H9 (cell line): ENCODE data around the gene CAMTA1. TPM values are rescaled to one million over a fixed set of nuclear protein-coding genes. Genes with fewer than 3 reads are reported as not detected.

Source experiments
- DNase-seq: peaks from one replicate; pipeline ENCODE4 v3.0.0-alpha.2; 2017
- H2AFZ ChIP-seq: one replicate; pipeline ENCODE4 v1.6.1; 2013; ENCODE audit warnings: mild to moderate bottlenecking, low read length, control low read depth, moderate library complexity
- H2AK5ac ChIP-seq: 2 replicates; pipeline ENCODE4 v1.6.1; 2013; ENCODE audit warnings: low read length, control low read depth, mixed read lengths; ENCODE audit not compliant: insufficient read length
- H2BK120ac ChIP-seq: one replicate; pipeline ENCODE4 v1.6.1; 2013; ENCODE audit warnings: low read depth, mild to moderate bottlenecking, low read length, control low read depth, inconsistent platforms; ENCODE audit not compliant: poor library complexity, severe bottlenecking
- H2BK12ac ChIP-seq: 2 replicates; pipeline ENCODE4 v1.6.1; 2013; ENCODE audit warnings: low read length, control low read depth, mixed read lengths, low read depth; ENCODE audit not compliant: insufficient read length
- H2BK15ac ChIP-seq: 2 replicates; pipeline ENCODE4 v1.6.1; 2013; ENCODE audit warnings: low read depth, low read length, control low read depth
- H2BK20ac ChIP-seq: one replicate; pipeline ENCODE4 v1.6.1; 2013; ENCODE audit warnings: low read depth, mild to moderate bottlenecking, low read length, control low read depth, inconsistent platforms; ENCODE audit not compliant: poor library complexity, severe bottlenecking
- H2BK5ac ChIP-seq: 2 replicates; pipeline ENCODE4 v1.6.1; 2013; ENCODE audit warnings: low read length, control low read depth, mixed read lengths; ENCODE audit not compliant: insufficient read length
- H3K14ac ChIP-seq: 2 replicates; pipeline ENCODE4 v1.6.1; 2013; ENCODE audit warnings: low read length, control low read depth; ENCODE audit not compliant: insufficient read depth
- H3K18ac ChIP-seq: 2 replicates; pipeline ENCODE4 v1.6.1; 2013; ENCODE audit warnings: low read depth, mild to moderate bottlenecking, mixed read lengths, low read length, control low read depth; ENCODE audit not compliant: insufficient read length
- H3K23ac ChIP-seq: 2 replicates; pipeline ENCODE4 v1.6.1; 2013; ENCODE audit warnings: low read length, control low read depth, mixed read lengths, low read depth; ENCODE audit not compliant: insufficient read length
- H3K23me2 ChIP-seq: 2 replicates; pipeline ENCODE4 v1.6.1; 2013; ENCODE audit warnings: low read depth, mild to moderate bottlenecking, mixed read lengths, low read length, control low read depth; ENCODE audit not compliant: insufficient read length, poor library complexity, severe bottlenecking
- H3K27ac ChIP-seq: 2 replicates; pipeline ENCODE4 v1.5.1; 2013; ENCODE audit warnings: low read length, control low read depth, mixed read lengths, low read depth; ENCODE audit not compliant: insufficient read length
- H3K27me3 ChIP-seq: 2 replicates; pipeline ENCODE4 v1.6.1; 2013; ENCODE audit warnings: low read length, control low read depth, inconsistent platforms; ENCODE audit not compliant: insufficient read depth
- H3K4ac ChIP-seq: 2 replicates; pipeline ENCODE4 v1.6.1; 2013; ENCODE audit warnings: low read depth, mild to moderate bottlenecking, control low read depth, inconsistent platforms, low read length, moderate library complexity
- H3K4me1 ChIP-seq: 2 replicates; pipeline ENCODE4 v1.6.1; 2013; ENCODE audit warnings: low read length, control low read depth, inconsistent platforms; ENCODE audit not compliant: insufficient read depth
- H3K4me2 ChIP-seq: 2 replicates; pipeline ENCODE4 v1.6.1; 2013; ENCODE audit warnings: low read length, control low read depth, mixed read lengths; ENCODE audit not compliant: insufficient read length, insufficient read depth
- H3K56ac ChIP-seq: 2 replicates; pipeline ENCODE4 v1.6.1; 2013; ENCODE audit warnings: low read depth, mild to moderate bottlenecking, mixed read lengths, low read length, control low read depth; ENCODE audit not compliant: insufficient read length
- H3K79me1 ChIP-seq: 2 replicates; pipeline ENCODE4 v1.6.1; 2013; ENCODE audit warnings: low read depth, mild to moderate bottlenecking, moderate library complexity, low read length, control low read depth, inconsistent platforms; ENCODE audit not compliant: insufficient read depth, poor library complexity, severe bottlenecking
- H3K79me2 ChIP-seq: 2 replicates; pipeline ENCODE4 v1.6.1; 2013; ENCODE audit warnings: low read length, control low read depth, inconsistent platforms; ENCODE audit not compliant: insufficient read depth
- H3K9ac ChIP-seq: 2 replicates; pipeline ENCODE4 v1.6.1; 2013; ENCODE audit warnings: low read length, control low read depth, mixed read lengths; ENCODE audit not compliant: insufficient read length; ENCODE audit errors: extremely low read depth
- H3K9me3 ChIP-seq: one replicate; pipeline ENCODE4 v1.6.1; 2013; ENCODE audit warnings: low read depth, low read length, inconsistent platforms; ENCODE audit not compliant: control insufficient read depth
- H3T11ph ChIP-seq: one replicate; pipeline ENCODE4 v1.6.1; 2013; ENCODE audit warnings: mild to moderate bottlenecking, low read length, control low read depth, inconsistent platforms
- H4K20me1 ChIP-seq: one replicate; pipeline ENCODE4 v1.6.1; 2013; ENCODE audit not compliant: control insufficient read depth, insufficient read length, insufficient read depth
- H4K5ac ChIP-seq: 2 replicates; pipeline ENCODE4 v1.6.1; 2013; ENCODE audit warnings: low read depth, mild to moderate bottlenecking, mixed read lengths, low read length, control low read depth; ENCODE audit not compliant: insufficient read length
- H4K8ac ChIP-seq: replicated peaks from 2 replicates; pipeline ENCODE4 v1.6.1; 2013; ENCODE audit warnings: low read length, control low read depth, mixed read lengths, low read depth; ENCODE audit not compliant: insufficient read length
- H4K91ac ChIP-seq: 2 replicates; pipeline ENCODE4 v1.6.1; 2013; ENCODE audit warnings: low read depth, mild to moderate bottlenecking, moderate library complexity, mixed read lengths, low read length, control low read depth; ENCODE audit not compliant: insufficient read length
- H3K27ac Mint-ChIP-seq, 3 experiments: 2 replicates in 2 of 3; 3 replicates in 1 of 3; pipeline ENCODE4 v1.8.0; 2020 to 2021; ENCODE audit warnings: mixed read lengths in 3 of 3, mild to moderate bottlenecking in 1 of 3, moderate library complexity in 1 of 3
- H3K27me3 Mint-ChIP-seq: 2 replicates; pipeline ENCODE4 v1.8.0; 2021; ENCODE audit warnings: low read depth, mild to moderate bottlenecking, moderate library complexity, mixed read lengths
- H3K36me3 Mint-ChIP-seq, 3 experiments: 2 replicates in 2 of 3; 3 replicates in 1 of 3; pipeline ENCODE4 v1.8.0; 2020 to 2021; ENCODE audit warnings: low read depth in 3 of 3, mixed read lengths in 3 of 3; ENCODE audit not compliant: insufficient read depth in 1 of 3
- H3K4me1 Mint-ChIP-seq, 2 experiments: 2 replicates each; pipeline ENCODE4 v1.8.0; 2020; ENCODE audit warnings: mixed read lengths in 2 of 2
- H3K4me3 Mint-ChIP-seq, 2 experiments: 2 replicates in 1 of 2; 3 replicates in 1 of 2; pipeline ENCODE4 v1.8.0; 2020 to 2021; ENCODE audit warnings: mild to moderate bottlenecking in 2 of 2, mixed read lengths in 2 of 2, moderate library complexity in 1 of 2
- H3K9me3 Mint-ChIP-seq, 2 experiments: 2 replicates in 1 of 2; 3 replicates in 1 of 2; pipeline ENCODE4 v1.8.0; 2020; ENCODE audit warnings: mild to moderate bottlenecking in 2 of 2, mixed read lengths in 2 of 2, moderate library complexity in 1 of 2
- WGBS: extraction: QIAGEN DNeasy Blood & Tissue Kit; methylation state at CpG from one replicate; pipeline ENCODE4 v1.1.7; 2013; ENCODE audit warnings: missing lambda C conversion rate, low lambda C conversion rate, mixed read lengths; ENCODE audit not compliant: insufficient read length; ENCODE audit errors: extremely low coverage; 5-methylcytosine and 5-hydroxymethylcytosine counted together
- total RNA-seq: library from RNA; stranded (reverse); gene quantifications from 2 replicates; pipeline ENCODE4 v1.2.1, GENCODE V29; 2021
- TF ChIP-seq, protein P1 (sequence below): fragments of 200-600 bp; sonication (generic); conservative IDR thresholded peaks from 3 replicates; pipeline ENCODE4 v1.8.0; 2021; ENCODE audit warnings: antibody characterized with exemption, mild to moderate bottlenecking

CAMTA1 gene
- total RNA-seq, 1 experiment from 2014 or later, result 115 TPM

DNA sequence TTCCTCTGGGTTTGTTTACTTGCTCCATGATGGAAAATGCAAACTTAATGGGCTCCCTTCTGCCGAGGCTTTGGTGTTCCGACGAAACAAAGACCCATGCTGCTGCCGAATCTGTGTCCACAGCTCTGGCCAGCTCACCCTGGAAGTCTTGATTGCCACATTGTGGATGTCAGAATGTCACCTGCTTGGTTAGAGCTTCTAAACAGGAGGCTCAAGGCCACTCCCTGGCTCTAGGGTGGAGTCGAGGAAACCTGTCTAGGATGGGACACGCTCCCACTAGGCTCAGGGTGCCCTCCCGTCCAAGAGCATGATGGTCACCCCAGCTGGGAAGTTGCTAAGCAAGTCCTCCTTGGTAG is 706.5 kb downstream of the CAMTA1 start:
- H3K4me3 Mint-ChIP-seq, result no peak overlapping the region
- Histone ChIP-seq H3K14ac (peak overlapping the region; percentile 4; the same call in 1 of the 2 replicates), H3K27ac (no peak overlapping the region), H2AK5ac (no peak overlapping the region), H3K27me3 (no peaks in the 10 kb centered on the region), H2BK5ac (no peak overlapping the region), H3K9me3 (no peaks in the 10 kb centered on the region), H2BK20ac (no peak overlapping the region), H3K4ac (no peak overlapping the region), H4K20me1 (no peaks in the 10 kb centered on the region), H3K9ac (no peak overlapping the region), H4K5ac (no peak overlapping the region), H3K4me2 (no peak overlapping the region), H3T11ph (no peak overlapping the region), H3K23ac (no peak overlapping the region), H3K23me2 (no peaks in the 10 kb centered on the region), H2BK12ac (no peak overlapping the region), H2AFZ (no peak overlapping the region), H3K56ac (no peak overlapping the region), H2BK120ac (no peak overlapping the region), H3K79me1 (no peaks in the 10 kb centered on the region), H2BK15ac (no peak overlapping the region), H3K4me1 (no peaks in the 10 kb centered on the region), H4K91ac (no peak overlapping the region), H3K18ac (no peak overlapping the region), H4K8ac (no peak overlapping the region), H3K79me2 (no peaks in the 10 kb centered on the region)
- H3K36me3 Mint-ChIP-seq, result no peaks in the 10 kb centered on the region; a peak in 1 of 7 replicates
- peaks cover 8 to 32% of the 10 kb centered on the region in 2 experiments for H3K4me1 Mint-ChIP-seq
- TF ChIP-seq, protein P1, sequence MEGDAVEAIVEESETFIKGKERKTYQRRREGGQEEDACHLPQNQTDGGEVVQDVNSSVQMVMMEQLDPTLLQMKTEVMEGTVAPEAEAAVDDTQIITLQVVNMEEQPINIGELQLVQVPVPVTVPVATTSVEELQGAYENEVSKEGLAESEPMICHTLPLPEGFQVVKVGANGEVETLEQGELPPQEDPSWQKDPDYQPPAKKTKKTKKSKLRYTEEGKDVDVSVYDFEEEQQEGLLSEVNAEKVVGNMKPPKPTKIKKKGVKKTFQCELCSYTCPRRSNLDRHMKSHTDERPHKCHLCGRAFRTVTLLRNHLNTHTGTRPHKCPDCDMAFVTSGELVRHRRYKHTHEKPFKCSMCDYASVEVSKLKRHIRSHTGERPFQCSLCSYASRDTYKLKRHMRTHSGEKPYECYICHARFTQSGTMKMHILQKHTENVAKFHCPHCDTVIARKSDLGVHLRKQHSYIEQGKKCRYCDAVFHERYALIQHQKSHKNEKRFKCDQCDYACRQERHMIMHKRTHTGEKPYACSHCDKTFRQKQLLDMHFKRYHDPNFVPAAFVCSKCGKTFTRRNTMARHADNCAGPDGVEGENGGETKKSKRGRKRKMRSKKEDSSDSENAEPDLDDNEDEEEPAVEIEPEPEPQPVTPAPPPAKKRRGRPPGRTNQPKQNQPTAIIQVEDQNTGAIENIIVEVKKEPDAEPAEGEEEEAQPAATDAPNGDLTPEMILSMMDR, result no peak
- H3K27ac Mint-ChIP-seq, result peak overlapping the region in 1 of 3 experiments; percentile 35; a peak in 1 of 7 replicates
- H3K9me3 Mint-ChIP-seq, result peaks cover 7 to 10% of the 10 kb centered on the region in 2 experiments; a peak in 2 of 5 replicates
- no CpG with 5 or more reads among the region's 7 CpGs for WGBS
- peaks cover 1% of the 10 kb centered on the region; the same call in 1 of the 2 replicates for H3K27me3 Mint-ChIP-seq
- DNase-seq, result no peak
